K562 (cell line): ENCODE measurements around the gene UQCRHL. TPM values are rescaled to one million over a fixed set of nuclear protein-coding genes. Genes with fewer than 3 reads are reported as not detected.

ENCODE experiments used
- CBFB ChIP-seq: sonication (generic); formaldehyde crosslinking; IDR thresholded peaks from 2 replicates; pipeline ENCODE4 v1.4.0; 2020; ENCODE audit warnings: mild to moderate bottlenecking, missing genetic modification reagents
- CHAMP1 ChIP-seq: fragments of 450-650 bp; IDR thresholded peaks from 2 replicates; pipeline ENCODE4 v1.6.1; 2016; ENCODE audit warnings: mild to moderate bottlenecking
- CTBP1 ChIP-seq: fragments of 450-650 bp; IDR thresholded peaks from 2 replicates; pipeline ENCODE4 v1.6.1; 2016; ENCODE audit warnings: borderline replicate concordance
- DEAF1 ChIP-seq: fragments of 450-650 bp; formaldehyde crosslinking; IDR thresholded peaks from 2 replicates; pipeline ENCODE4 v1.4.0; 2020; ENCODE audit warnings: mild to moderate bottlenecking, moderate library complexity
- KDM2B ChIP-seq: fragments of 250-450 bp; sonication (Bioruptor Pico); IDR thresholded peaks from 2 replicates; pipeline ENCODE4 v1.8.0; 2021; ENCODE audit warnings: mild to moderate bottlenecking, moderate library complexity
- LCOR ChIP-seq: sonication (generic); formaldehyde crosslinking; IDR thresholded peaks from 2 replicates; pipeline ENCODE4 v1.8.0; 2022; ENCODE audit warnings: mild to moderate bottlenecking, missing genetic modification reagents
- MAFK ChIP-seq: IDR thresholded peaks from 2 replicates; pipeline ENCODE4 v1.6.1; 2011; ENCODE audit warnings: low read length, improper control_type of control experiment
- MXD1 ChIP-seq: fragments of 250-450 bp; sonication (Bioruptor Pico); IDR thresholded peaks from 2 replicates; pipeline ENCODE4 v1.8.0; 2021; ENCODE audit warnings: borderline replicate concordance, mild to moderate bottlenecking, moderate library complexity; ENCODE audit not compliant: poor library complexity, severe bottlenecking
- NELFE ChIP-seq: IDR thresholded peaks from 2 replicates; pipeline ENCODE4 v1.6.1; 2011; ENCODE audit warnings: mild to moderate bottlenecking; ENCODE audit not compliant: insufficient read depth, insufficient read length
- POLR2H ChIP-seq: IDR thresholded peaks from 2 replicates; pipeline ENCODE4 v1.6.1; 2016; ENCODE audit warnings: missing genetic modification characterization, low read depth, mild to moderate bottlenecking, control low read depth, missing compliant biosample characterization, moderate library complexity
- RBBP5 ChIP-seq: fragments of 200-600 bp; sonication (generic); IDR thresholded peaks from 2 replicates; pipeline ENCODE4 v1.6.1; 2012; ENCODE audit warnings: borderline replicate concordance, mild to moderate bottlenecking, low read length, control low read depth, inconsistent platforms; ENCODE audit not compliant: insufficient read depth, poor library complexity, severe bottlenecking
- RHOXF2B ChIP-seq: fragments of 250-450 bp; sonication (Bioruptor Pico); conservative IDR thresholded peaks from 2 replicates; pipeline ENCODE4 v1.5.1; 2021
- SLC30A9 ChIP-seq: fragments of 250-450 bp; sonication (Bioruptor Pico); IDR thresholded peaks from 2 replicates; pipeline ENCODE4 v1.8.0; 2022; ENCODE audit warnings: mild to moderate bottlenecking, moderate library complexity
- STAT5B ChIP-seq: fragments of 250-450 bp; sonication (Bioruptor Pico); IDR thresholded peaks from 2 replicates; pipeline ENCODE4 v1.8.0; 2021; ENCODE audit warnings: mild to moderate bottlenecking, inconsistent platforms
- TFE3 ChIP-seq: fragments of 450-650 bp; formaldehyde crosslinking; IDR thresholded peaks from 2 replicates; pipeline ENCODE4 v1.4.0; 2020; ENCODE audit warnings: mild to moderate bottlenecking, mixed read lengths
- polyA plus RNA-seq, 8 experiments: library from polyadenylated mRNA; depleted of rRNA in 4 of 8; stranded (reverse) in 5 of 8; unstranded in 3 of 8; fragments of >200 nt; fragmentation: Nextera tagmentation in 2 of 8; fragmentation: Illumina TruSeq in 1 of 8; extraction: Ambion mirVana in 2 of 8; extraction: Trizol in 1 of 8; gene quantifications; 2 replicates each; pipeline versions ENCODE4 v1.2.1 to v1.2.3, GENCODE V29; 2011 to 2014; ENCODE audit warnings: inconsistent platforms in 1 of 8, missing spikeins in 1 of 8
- total RNA-seq, 7 experiments: library from RNA; depleted of rRNA in 6 of 7; stranded (reverse); fragments of >200 nt in 6 of 7; fragmentation: Illumina TruSeq in 2 of 7; extraction: Trizol in 2 of 7; gene quantifications; 2 replicates each; pipeline versions ENCODE4 v1.2.1 to v1.2.3, GENCODE V29; 2011 to 2021; ENCODE audit warnings: low replicate concordance in 1 of 7
- TF ChIP-seq, protein P1 (sequence below): fragments of 250-450 bp; sonication (Bioruptor Pico); IDR thresholded peaks from 2 replicates; pipeline ENCODE4 v1.5.0; 2021; ENCODE audit warnings: mild to moderate bottlenecking, moderate library complexity

Gene UQCRHL
- total and polyA plus RNA-seq, 9 of the 15 experiments (the other 6 are each of a cell fraction or from before 2014, with no cell fraction given): 5.1 to 41.3 (median 21.8) TPM

DNA sequence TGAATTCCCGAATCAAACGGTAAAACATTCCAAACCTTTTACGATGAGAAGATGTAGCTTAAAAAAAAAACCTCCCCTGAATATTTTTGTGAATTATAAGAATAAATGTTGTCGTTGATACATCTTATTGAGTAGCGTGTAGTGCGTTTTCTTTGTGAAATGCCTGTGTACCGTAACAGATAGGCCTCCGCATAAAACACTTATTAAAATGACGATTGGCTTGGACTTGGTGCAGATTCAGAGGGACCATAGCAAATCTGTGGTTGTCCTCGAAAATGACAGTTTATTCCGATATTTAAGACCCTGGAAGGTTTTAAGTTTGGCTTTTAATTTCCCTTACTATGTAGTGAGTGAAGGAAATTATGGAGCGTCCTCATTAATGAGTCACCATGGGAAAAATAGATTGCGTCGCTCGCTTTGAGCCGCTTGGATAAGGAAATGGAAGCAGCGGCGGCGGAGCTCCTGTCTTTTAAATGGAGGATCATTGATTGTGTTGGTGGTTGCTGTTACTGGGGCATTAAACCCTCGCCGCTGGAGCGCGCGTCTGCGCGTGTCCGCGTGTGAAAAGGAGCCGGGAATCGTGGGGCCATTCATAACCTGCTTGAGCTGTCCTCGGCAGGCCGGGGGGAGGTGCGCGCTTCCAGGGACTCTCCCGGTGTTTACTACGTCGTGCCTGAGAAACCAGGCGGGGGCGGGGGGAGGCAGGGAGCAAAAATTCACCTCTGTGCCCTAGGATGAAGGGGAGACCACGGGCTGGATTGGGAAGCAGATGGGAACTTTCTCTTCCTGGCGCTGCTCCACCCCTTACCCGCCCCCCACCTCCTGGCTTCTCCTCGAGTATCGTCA lies 41.7 kb upstream of the UQCRHL start (continued):
- TF ChIP-seq CHAMP1: no peak
- no peak for TF ChIP-seq NELFE
- no peak for TF ChIP-seq MXD1
- 0 out of 2 replicates have a peak, but pooled peaks have one; percentile 50 for TF ChIP-seq CTBP1
- no peak; the same call in none of the 2 replicates for TF ChIP-seq POLR2H (tag)
- no peak for TF ChIP-seq RBBP5
- TF ChIP-seq MAFK: no peak
- TF ChIP-seq KDM2B (CRISPR knock-in tag): peak; percentile 6; the same call in 1 of the 2 replicates
- TF ChIP-seq STAT5B (CRISPR knock-in tag): no peak
- TF ChIP-seq CBFB (CRISPR knock-in tag): no peak
- TF ChIP-seq DEAF1 (CRISPR knock-in tag): no peak
- TF ChIP-seq, protein P1, sequence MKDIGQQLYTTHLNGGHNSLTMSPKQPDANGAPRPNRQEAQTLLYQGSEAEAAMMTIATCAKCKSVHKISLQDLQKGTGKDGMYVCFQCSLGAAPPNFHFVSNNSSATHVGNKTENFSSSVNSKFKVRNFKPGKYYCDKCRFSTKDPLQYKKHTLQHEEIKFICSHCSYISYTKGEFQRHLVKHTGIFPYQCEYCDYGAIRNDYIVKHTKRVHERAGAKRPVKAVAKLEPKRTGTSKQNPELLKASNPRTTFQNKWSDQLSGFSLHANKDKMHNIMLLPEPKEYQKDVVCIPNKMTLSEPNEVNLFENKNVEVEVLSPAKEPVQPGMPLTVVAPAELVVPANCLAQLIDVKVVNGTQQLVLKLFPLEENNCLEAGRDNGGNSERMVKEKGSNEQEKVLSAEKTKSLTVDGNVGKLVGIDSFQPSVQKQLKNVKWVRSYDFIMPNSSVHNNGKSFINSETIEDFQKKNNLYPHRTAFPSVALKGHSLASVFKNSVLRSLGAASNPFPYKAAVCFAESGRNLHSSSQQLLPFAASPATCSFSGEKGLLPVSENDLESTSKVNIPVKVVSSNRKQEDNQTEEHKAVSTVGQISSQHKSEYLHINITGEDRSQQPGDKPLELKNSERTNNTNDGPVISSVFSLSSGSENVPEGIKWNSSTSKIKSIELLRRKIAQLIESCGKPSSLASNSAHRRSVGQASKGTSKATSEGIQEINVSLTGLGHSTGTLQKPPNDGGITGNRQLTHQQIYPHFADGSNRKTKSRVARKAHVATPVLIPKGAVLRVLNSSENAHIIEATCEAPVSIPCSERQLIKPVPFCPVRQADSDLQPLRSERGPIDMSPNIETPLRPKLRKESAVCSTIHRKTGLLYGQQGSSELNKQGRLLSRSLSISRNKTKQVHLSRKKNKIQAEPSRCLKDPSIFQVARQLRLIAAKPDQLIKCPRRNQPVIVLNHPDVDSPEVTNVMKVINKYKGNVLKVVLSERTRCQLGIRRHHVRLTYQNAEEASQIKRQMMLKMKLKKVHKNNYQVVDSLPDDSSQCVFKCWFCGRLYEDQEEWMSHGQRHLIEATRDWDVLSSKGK (CRISPR knock-in tag): no peak
- TF ChIP-seq RHOXF2B (CRISPR knock-in tag): no peak
- no peak for TF ChIP-seq SLC30A9
- no peak for TF ChIP-seq TFE3 (CRISPR knock-in tag)
- no peak for TF ChIP-seq LCOR (CRISPR knock-in tag)
